SK-N-SH treated with all-trans-retinoic acid at 6 μM for 48 hours (cell line): ENCODE results near the gene EFCAB12.

ENCODE experiments used
- CREB5 ChIP-seq: fragments of 250-450 bp; sonication (Bioruptor Pico); IDR thresholded peaks from 2 replicates; pipeline ENCODE4 v1.5.1; 2020; ENCODE audit warnings: low read depth, mild to moderate bottlenecking, moderate library complexity
- CSDC2 ChIP-seq: fragments of 250-450 bp; sonication (Bioruptor Pico); IDR thresholded peaks from 2 replicates; pipeline ENCODE4 v1.5.0; 2020; ENCODE audit warnings: mild to moderate bottlenecking, moderate library complexity
- CSRNP3 ChIP-seq: fragments of 250-450 bp; sonication (Bioruptor Pico); IDR thresholded peaks from 2 replicates; pipeline ENCODE4 v1.5.1; 2021; ENCODE audit warnings: mild to moderate bottlenecking, moderate library complexity
- ESRRG ChIP-seq: fragments of 250-450 bp; sonication (Bioruptor Pico); IDR thresholded peaks from 2 replicates; pipeline ENCODE4 v1.6.1; 2021; ENCODE audit warnings: mild to moderate bottlenecking
- ISL1 ChIP-seq: fragments of 250-450 bp; sonication (Bioruptor Pico); IDR thresholded peaks from 2 replicates; pipeline ENCODE4 v2.1.2; 2022; ENCODE audit warnings: mild to moderate bottlenecking, moderate library complexity
- PATZ1 ChIP-seq: fragments of 250-450 bp; sonication (Bioruptor Pico); IDR thresholded peaks from 2 replicates; pipeline ENCODE4 v1.8.0; 2020; ENCODE audit warnings: mild to moderate bottlenecking, moderate library complexity, borderline replicate concordance
- POU6F1 ChIP-seq: fragments of 250-450 bp; sonication (Bioruptor Pico); IDR thresholded peaks from 2 replicates; pipeline ENCODE4 v1.8.0; 2021; ENCODE audit warnings: low read depth, mild to moderate bottlenecking, moderate library complexity, borderline replicate concordance
- PPARA ChIP-seq: fragments of 250-450 bp; sonication (Bioruptor Pico); IDR thresholded peaks from 2 replicates; pipeline ENCODE4 v1.5.0; 2020; ENCODE audit warnings: mild to moderate bottlenecking, borderline replicate concordance
- TCF4 ChIP-seq: fragments of 250-450 bp; sonication (Bioruptor Pico); IDR thresholded peaks from 2 replicates; pipeline ENCODE4 v1.8.0; 2021; ENCODE audit warnings: mild to moderate bottlenecking, moderate library complexity, borderline replicate concordance
- TSHZ2 ChIP-seq: fragments of 250-450 bp; sonication (Bioruptor Pico); IDR thresholded peaks from 2 replicates; pipeline ENCODE4 v1.5.0; 2020; ENCODE audit warnings: mild to moderate bottlenecking, moderate library complexity
- ZFP3 ChIP-seq: fragments of 250-450 bp; sonication (Bioruptor Pico); IDR thresholded peaks from 2 replicates; pipeline ENCODE4 v1.5.0; 2020; ENCODE audit warnings: mild to moderate bottlenecking, moderate library complexity
- ZFP30 ChIP-seq: fragments of 450-650 bp; formaldehyde crosslinking; IDR thresholded peaks from 2 replicates; pipeline ENCODE4 v1.5.0; 2022; ENCODE audit warnings: mild to moderate bottlenecking, moderate library complexity
- ZNF8 ChIP-seq: fragments of 450-650 bp; formaldehyde crosslinking; IDR thresholded peaks from 2 replicates; pipeline ENCODE4 v1.5.0; 2020; ENCODE audit warnings: mild to moderate bottlenecking, moderate library complexity

GRCh38 chr3:129429080-129429451 is 630 bp upstream of the EFCAB12 start:
- TF ChIP-seq PATZ1 (CRISPR knock-in tag): no peak
- TF ChIP-seq ZFP30 (CRISPR knock-in tag): no peak
- no peak for TF ChIP-seq CSDC2
- TF ChIP-seq ZNF8 (CRISPR knock-in tag): no peak
- no peak for TF ChIP-seq CREB5
- TF ChIP-seq ISL1 (CRISPR knock-in tag): no peak
- TF ChIP-seq ESRRG (CRISPR knock-in tag): no peak
- no peak for TF ChIP-seq ZFP3 (CRISPR knock-in tag)
- no peak for TF ChIP-seq POU6F1 (CRISPR knock-in tag)
- no peak for TF ChIP-seq CSRNP3
- no peak for TF ChIP-seq TCF4
- TF ChIP-seq PPARA (CRISPR knock-in tag): no peak
- no peak for TF ChIP-seq TSHZ2 (CRISPR knock-in tag)
